ENCODE results near the gene PDE3A. TPM values are rescaled to one million over a fixed set of nuclear protein-coding genes. Genes with fewer than 3 reads are reported as not detected.

PDE3A gene
- total RNA-seq, 1 experiment from 2014 or later = 0.36 TPM

DNA sequence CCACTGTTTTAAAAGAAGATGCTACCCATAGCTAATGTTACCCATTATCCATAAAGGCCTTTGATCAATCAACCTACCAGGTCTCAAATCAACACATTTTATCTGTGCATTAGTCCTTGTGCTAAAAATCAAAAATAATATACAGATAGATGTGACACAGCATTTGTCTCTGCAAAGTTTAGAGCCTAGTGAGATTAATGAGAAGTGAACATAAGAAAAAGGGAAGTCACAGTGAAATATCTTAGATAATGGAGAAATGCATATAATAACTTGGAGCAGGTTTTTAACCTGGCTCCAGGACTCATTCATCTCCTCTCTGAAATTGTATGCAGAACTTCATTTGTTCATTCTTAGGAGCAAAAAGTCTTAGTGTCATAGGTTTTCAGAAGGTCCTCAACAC, 7.2 kb downstream of the PDE3A start:
- no peak overlapping the region for H3K4me3 Mint-ChIP-seq (ENCODE audit: unreplicated experiment)

DNA sequence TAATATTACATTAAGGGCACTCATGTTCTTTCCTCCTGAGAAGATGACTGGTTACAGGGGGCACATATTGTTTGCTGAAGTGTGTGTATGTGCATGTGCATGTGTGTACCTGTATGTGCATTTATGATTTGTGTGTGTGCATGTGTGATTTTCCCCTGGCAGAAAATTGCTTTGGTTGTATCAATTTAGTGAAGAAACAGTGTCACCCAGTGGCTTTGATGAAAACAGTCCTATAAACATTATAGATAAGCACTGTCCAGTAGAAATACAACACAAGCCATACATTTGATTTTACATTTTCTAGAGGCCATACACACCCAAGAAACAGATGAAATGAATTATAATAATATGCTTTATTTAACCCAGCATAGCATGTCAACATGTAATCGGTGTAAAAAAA, 8.6 kb downstream of the PDE3A start:
- no peaks in the 10 kb centered on the region for H3K27me3 ChIP-seq (replicated peaks; ENCODE audit: control insufficient read depth, insufficient read depth, low read length)
- Mint-ChIP-seq H3K27me3 (ENCODE audit: insufficient read depth, unreplicated experiment) (peaks cover 11% of the 10 kb centered on the region), H3K27ac (ENCODE audit: unreplicated experiment) (no peak overlapping the region), H3K4me3 (ENCODE audit: unreplicated experiment) (no peak overlapping the region), H3K9me3 (ENCODE audit: unreplicated experiment) (no peaks in the 10 kb centered on the region), H3K4me1 (ENCODE audit: low read depth, unreplicated experiment) (no peaks in the 10 kb centered on the region), H3K36me3 (ENCODE audit: insufficient read depth, unreplicated experiment) (peaks cover 5% of the 10 kb centered on the region)
- intact Hi-C loops (cut with micrococcal nuclease; ENCODE audit: unreplicated experiment) = loop anchor here (1.0 to 10.0 kb wide), 5 partner anchors 252 to 804 kb away; no protein-coding TSS in a partner anchor
- ChIA-PET CTCF (no interaction called here), POLR2A (no interaction called here)
- BruUV-seq (replicated peaks) = no TSS peak
- H3K36me3 ChIP-seq (ENCODE audit: control insufficient read depth, insufficient read depth, low read length) = no peaks in the 10 kb centered on the region
- peaks cover 4% of the 10 kb centered on the region; the same call in 1 of the 2 replicates for H3K4me1 ChIP-seq
- no peaks in the 10 kb centered on the region for H3K9me3 ChIP-seq
- peak in 1 of 2 experiments; percentile 22 for DNase-seq
- TF ChIP-seq, protein P1, sequence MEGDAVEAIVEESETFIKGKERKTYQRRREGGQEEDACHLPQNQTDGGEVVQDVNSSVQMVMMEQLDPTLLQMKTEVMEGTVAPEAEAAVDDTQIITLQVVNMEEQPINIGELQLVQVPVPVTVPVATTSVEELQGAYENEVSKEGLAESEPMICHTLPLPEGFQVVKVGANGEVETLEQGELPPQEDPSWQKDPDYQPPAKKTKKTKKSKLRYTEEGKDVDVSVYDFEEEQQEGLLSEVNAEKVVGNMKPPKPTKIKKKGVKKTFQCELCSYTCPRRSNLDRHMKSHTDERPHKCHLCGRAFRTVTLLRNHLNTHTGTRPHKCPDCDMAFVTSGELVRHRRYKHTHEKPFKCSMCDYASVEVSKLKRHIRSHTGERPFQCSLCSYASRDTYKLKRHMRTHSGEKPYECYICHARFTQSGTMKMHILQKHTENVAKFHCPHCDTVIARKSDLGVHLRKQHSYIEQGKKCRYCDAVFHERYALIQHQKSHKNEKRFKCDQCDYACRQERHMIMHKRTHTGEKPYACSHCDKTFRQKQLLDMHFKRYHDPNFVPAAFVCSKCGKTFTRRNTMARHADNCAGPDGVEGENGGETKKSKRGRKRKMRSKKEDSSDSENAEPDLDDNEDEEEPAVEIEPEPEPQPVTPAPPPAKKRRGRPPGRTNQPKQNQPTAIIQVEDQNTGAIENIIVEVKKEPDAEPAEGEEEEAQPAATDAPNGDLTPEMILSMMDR (IDR thresholded peaks at IDR 0.05; ENCODE audit: insufficient read depth in 1 of 2, low read depth in 1 of 2, low read length in 1 of 2, severe bottlenecking in 1 of 2, unreplicated experiment in 1 of 2) = peak; percentile 14 to 54
- H3K4me3 ChIP-seq (ENCODE audit: low read depth, low read length) = no peak overlapping the region

More for the DNA sequence above, 7.2 kb downstream of the PDE3A start:
- Mint-ChIP-seq H3K27ac (ENCODE audit: unreplicated experiment) (no peak overlapping the region), H3K4me1 (ENCODE audit: low read depth, unreplicated experiment) (no peaks in the 10 kb centered on the region), H3K27me3 (ENCODE audit: insufficient read depth, unreplicated experiment) (peaks cover 16% of the 10 kb centered on the region), H3K36me3 (ENCODE audit: insufficient read depth, unreplicated experiment) (peaks cover 5% of the 10 kb centered on the region), H3K9me3 (ENCODE audit: unreplicated experiment) (no peaks in the 10 kb centered on the region)
- Histone ChIP-seq H3K9me3 (no peaks in the 10 kb centered on the region), H3K4me1 (peaks cover 4% of the 10 kb centered on the region; the same call in 1 of the 2 replicates), H3K36me3 (ENCODE audit: control insufficient read depth, insufficient read depth, low read length) (no peaks in the 10 kb centered on the region), H3K4me3 (ENCODE audit: low read depth, low read length) (no peak overlapping the region), H3K27me3 (replicated peaks; ENCODE audit: control insufficient read depth, insufficient read depth, low read length) (no peaks in the 10 kb centered on the region)
- no TSS peak for BruUV-seq (replicated peaks)
- CTCF ChIA-PET = no interaction called here
- intact Hi-C loops (cut with micrococcal nuclease; ENCODE audit: unreplicated experiment) = loop anchor here (10.0 kb wide), 1 partner anchor 251 kb away; no protein-coding TSS in a partner anchor
- POLR2A ChIA-PET = interaction anchor here (0.5 kb wide), 1 partner anchor 12 kb away, joined by 11 read pairs; no protein-coding TSS in a partner anchor
- no peak for DNase-seq
- TF ChIP-seq, protein P1 (IDR thresholded peaks at IDR 0.05; ENCODE audit: insufficient read depth in 1 of 2, low read depth in 1 of 2, low read length in 1 of 2, severe bottlenecking in 1 of 2, unreplicated experiment in 1 of 2) = no peak

DNA sequence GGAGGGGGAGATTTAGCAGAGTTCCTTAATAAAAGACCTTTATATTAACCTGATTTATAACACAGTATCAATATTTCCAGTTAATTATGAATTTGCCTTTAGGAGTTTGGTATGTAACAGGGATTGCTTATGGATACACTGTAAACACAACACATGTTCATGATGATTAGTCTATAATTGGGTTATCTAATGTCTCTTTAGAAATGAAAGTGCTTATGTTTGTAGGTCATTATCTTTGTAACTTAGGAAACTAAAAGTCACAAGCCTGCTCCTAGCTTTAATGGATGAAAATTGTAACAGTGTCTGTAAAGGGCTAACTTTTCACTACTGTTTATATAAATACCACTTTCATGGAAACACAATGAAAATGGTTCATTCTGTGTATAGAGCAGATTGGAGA, 9.4 kb downstream of the PDE3A start:
- no peaks in the 10 kb centered on the region for H3K9me3 Mint-ChIP-seq (ENCODE audit: unreplicated experiment)
- intact Hi-C loops (cut with micrococcal nuclease; ENCODE audit: unreplicated experiment) = loop anchor here (1.0 to 10.0 kb wide), 5 partner anchors 253 to 805 kb away; no protein-coding TSS in a partner anchor
- ChIA-PET CTCF (no interaction called here), POLR2A (no interaction called here)
- H3K27me3 Mint-ChIP-seq (ENCODE audit: insufficient read depth, unreplicated experiment) = peaks cover 11% of the 10 kb centered on the region
- Histone ChIP-seq H3K27me3 (replicated peaks; ENCODE audit: control insufficient read depth, insufficient read depth, low read length) (no peaks in the 10 kb centered on the region), H3K9me3 (no peaks in the 10 kb centered on the region), H3K4me3 (ENCODE audit: low read depth, low read length) (no peak overlapping the region), H3K4me1 (peaks cover 3% of the 10 kb centered on the region; the same call in 1 of the 2 replicates), H3K36me3 (ENCODE audit: control insufficient read depth, insufficient read depth, low read length) (no peaks in the 10 kb centered on the region)
- no peak overlapping the region for H3K4me3 Mint-ChIP-seq (ENCODE audit: unreplicated experiment)
- no peak for DNase-seq
- H3K27ac Mint-ChIP-seq (ENCODE audit: unreplicated experiment) = no peak overlapping the region
- TF ChIP-seq, protein P1 (IDR thresholded peaks at IDR 0.05; ENCODE audit: insufficient read depth in 1 of 2, low read depth in 1 of 2, low read length in 1 of 2, severe bottlenecking in 1 of 2, unreplicated experiment in 1 of 2) = no peak
- peaks cover 5% of the 10 kb centered on the region for H3K36me3 Mint-ChIP-seq (ENCODE audit: insufficient read depth, unreplicated experiment)
- no peaks in the 10 kb centered on the region for H3K4me1 Mint-ChIP-seq (ENCODE audit: low read depth, unreplicated experiment)
- no TSS peak for BruUV-seq (replicated peaks)
